Fibroblast of villous mesenchyme (primary cell): ENCODE results near the gene CALCOCO1. TPM values are rescaled to one million over a fixed set of nuclear protein-coding genes. Genes with fewer than 3 reads are reported as not detected.
"Not testable (repeated sequence)": the region's sequence is repeated elsewhere in the genome, so short reads cannot be mapped to it uniquely, and the experiment has no call there.

Experiments
- DNase-seq: peaks from one replicate; pipeline ENCODE4 v3.0.0-alpha.2; 2010; ENCODE audit warnings: low read depth
- H3K4me3 ChIP-seq: 2 replicates; pipeline ENCODE4 v1.5.1; 2011; ENCODE audit warnings: low read depth, mild to moderate bottlenecking, low read length
- CTCF ChIP-seq: IDR thresholded peaks from 2 replicates; pipeline ENCODE4 v1.5.1; 2012; ENCODE audit warnings: low read depth, mild to moderate bottlenecking, low read length; ENCODE audit not compliant: insufficient read depth
- total RNA-seq: library from RNA; depleted of rRNA; stranded (reverse); fragments of >200 nt; gene quantifications from 2 replicates; pipeline ENCODE4 v1.2.3, GENCODE V29; 2012

CALCOCO1 gene
- total RNA-seq, 1 donor = 78.2 TPM

- H3K4me3 ChIP-seq = no peak overlapping the region
- no peak for TF ChIP-seq CTCF
- DNase-seq = no peak
Measured at GRCh38 chr12:53765891-53766290, 38.6 kb upstream of the CALCOCO1 start.

- no peak for TF ChIP-seq CTCF
- no peak overlapping the region for H3K4me3 ChIP-seq
- DNase-seq = no peak
Measured at GRCh38 chr12:53764615-53765014, 37.4 kb upstream of the CALCOCO1 start.

GRCh38 chr12:53762793-53763192, 35.5 kb upstream of the CALCOCO1 start:
- H3K4me3 ChIP-seq, DNase-seq: not testable (repeated sequence)

GRCh38 chr12:53761306-53761705, 34.1 kb upstream of the CALCOCO1 start:
- no peak for TF ChIP-seq CTCF
- DNase-seq = no peak
- no peak overlapping the region for H3K4me3 ChIP-seq

- H3K4me3 ChIP-seq = no peak overlapping the region
- no peak for TF ChIP-seq CTCF
- DNase-seq = no peak
Measured at GRCh38 chr12:53759261-53759660, 32.0 kb upstream of the CALCOCO1 start.

- no peak overlapping the region for H3K4me3 ChIP-seq
- no peak for DNase-seq
- no peak for TF ChIP-seq CTCF
Measured at GRCh38 chr12:53758730-53759103, 31.5 kb upstream of the CALCOCO1 start.

- no peak for TF ChIP-seq CTCF
- H3K4me3 ChIP-seq = no peak overlapping the region
- no peak for DNase-seq
Measured at GRCh38 chr12:53758081-53758729, 31.0 kb upstream of the CALCOCO1 start.
